ENCODE results near the gene B4GALT3.

- TF ChIP-seq CTCF (IDR thresholded peaks at IDR 0.05) (no peak), POLR2A (IDR thresholded peaks at IDR 0.05) (no peak)
Measured at GRCh38 chr1:161162052-161162451, 15.3 kb downstream of the B4GALT3 start.
